Measurements from ENCODE around the gene RDH8.

RDH8 gene

DNA sequence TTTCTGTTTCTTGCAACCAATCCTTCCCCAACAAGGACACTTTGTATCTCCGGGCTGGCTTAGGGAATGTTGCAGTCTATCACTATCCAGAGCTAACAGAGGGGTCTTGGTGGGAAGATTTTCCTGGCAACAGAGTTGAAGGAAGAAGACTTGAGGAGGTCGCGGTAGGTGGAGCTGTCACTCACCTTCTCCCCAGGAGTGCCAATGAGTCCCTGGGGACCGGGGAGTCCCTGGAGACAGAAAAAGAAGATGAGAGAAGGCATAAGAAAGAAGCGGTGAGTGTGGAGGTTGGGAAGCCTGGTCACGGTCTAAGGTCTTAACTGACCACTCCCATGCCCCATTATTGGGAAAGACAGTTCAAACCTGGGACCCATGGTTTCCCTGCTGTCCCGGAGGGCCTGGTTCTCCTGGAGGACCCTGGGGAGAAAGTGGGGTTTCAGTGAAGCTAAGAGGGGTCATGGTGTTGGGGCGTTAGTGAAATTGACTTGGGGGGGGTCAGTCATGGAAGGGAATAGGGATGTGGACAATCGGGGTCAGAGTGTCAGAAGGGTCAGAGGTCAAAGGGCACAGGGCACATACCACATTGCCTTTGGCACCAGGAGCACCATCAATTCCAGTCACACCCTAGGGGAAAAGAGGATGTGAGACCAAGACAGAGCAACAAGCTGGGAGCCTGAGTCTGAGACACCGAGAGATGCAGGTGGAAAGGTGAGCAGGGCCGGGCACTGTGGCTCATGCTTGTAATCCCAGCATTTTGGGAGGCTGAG is 21.7 kb upstream of the RDH8 start:
- DNase-seq (no peak), ATAC-seq (replicated peaks) (no peak)
- Mint-ChIP-seq H3K9me3 (no peaks in the 10 kb centered on the region), H3K4me1 (ENCODE audit: low read depth in 2 of 2) (no peaks in the 10 kb centered on the region), H3K4me3 (no peak overlapping the region), H3K27me3 (peaks cover 22 to 32% of the 10 kb centered on the region in 2 donors), H3K27ac (no peak overlapping the region), H3K36me3 (ENCODE audit: insufficient read depth) (peaks cover 35% of the 10 kb centered on the region)

DNA sequence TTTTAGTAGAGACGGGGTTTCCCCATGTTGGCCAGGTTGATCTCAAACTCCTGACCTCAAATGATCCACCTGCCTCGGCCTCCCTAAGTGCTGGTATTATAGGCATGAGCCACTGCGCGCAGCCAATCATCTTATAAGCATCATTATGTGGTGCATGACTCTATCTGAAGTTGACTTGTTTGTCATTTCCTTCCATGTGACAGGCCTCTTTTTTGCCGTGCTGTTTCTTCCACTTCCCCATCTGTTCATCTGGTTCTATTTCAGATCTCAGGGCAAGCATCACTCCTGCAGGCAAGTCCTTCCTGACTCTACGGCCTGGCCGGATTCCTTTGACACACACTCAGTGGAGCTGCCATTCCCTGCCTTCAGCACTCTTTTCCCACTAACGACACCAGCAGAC is 18.2 kb upstream of the RDH8 start:
- Mint-ChIP-seq H3K27ac (no peak overlapping the region), H3K4me3 (no peak overlapping the region), H3K36me3 (ENCODE audit: insufficient read depth) (peaks cover 30% of the 10 kb centered on the region), H3K4me1 (ENCODE audit: low read depth in 2 of 2) (peaks cover 0 to 3% of the 10 kb centered on the region in 2 donors), H3K9me3 (no peaks in the 10 kb centered on the region), H3K27me3 (peaks cover 32 to 37% of the 10 kb centered on the region in 2 donors)
- DNase-seq (no peak), ATAC-seq (replicated peaks) (no peak)

DNA sequence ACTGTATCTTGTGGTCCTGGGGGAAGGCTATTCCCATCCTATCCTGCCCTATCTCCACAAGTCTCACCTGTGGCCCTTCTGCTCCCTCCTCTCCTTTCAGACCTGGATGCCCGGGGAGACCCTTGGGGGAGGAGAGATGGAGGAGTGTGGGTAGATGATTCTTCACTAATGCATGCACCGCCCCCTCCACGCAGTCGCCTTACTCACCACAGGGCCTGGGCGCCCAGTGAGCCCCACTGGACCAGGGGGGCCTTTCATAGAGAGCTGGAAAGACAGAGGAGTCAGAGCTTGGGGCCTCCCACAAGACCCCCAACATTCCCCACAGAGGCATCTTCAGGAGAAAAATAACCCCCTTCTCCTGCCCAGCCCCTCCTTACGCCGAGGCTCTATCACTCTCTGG is 17.3 kb upstream of the RDH8 start:
- H3K27ac Mint-ChIP-seq = no peak overlapping the region
- no peak for ATAC-seq (replicated peaks)
- H3K27me3 Mint-ChIP-seq = peaks cover 34 to 39% of the 10 kb centered on the region in 2 donors

DNA sequence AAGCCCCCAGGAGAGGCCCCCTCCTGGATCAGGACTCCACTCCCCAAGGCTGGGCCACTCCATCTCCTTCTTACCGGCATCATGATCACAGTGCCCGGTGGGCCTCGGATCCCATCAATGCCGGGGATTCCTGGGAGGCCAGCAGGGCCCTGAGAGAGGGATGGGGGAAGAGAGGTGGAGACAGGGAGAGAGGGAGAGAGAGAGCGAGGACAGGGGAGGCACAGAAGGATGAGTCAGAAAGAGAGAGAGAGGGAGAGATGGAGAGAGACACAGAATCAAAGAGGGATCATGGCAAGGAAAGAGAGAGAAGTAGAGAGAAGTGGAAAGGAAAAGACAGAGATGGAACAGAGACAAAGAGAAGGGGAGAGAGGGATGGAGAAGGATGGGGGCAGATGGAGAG is 16.7 kb upstream of the RDH8 start:
- peaks cover 3 to 8% of the 10 kb centered on the region in 2 donors for H3K4me1 Mint-ChIP-seq (ENCODE audit: low read depth in 2 of 2)
- DNase-seq (no peak), ATAC-seq (replicated peaks) (no peak)
- H3K27me3 Mint-ChIP-seq = peaks cover 31 to 34% of the 10 kb centered on the region in 2 donors
- H3K36me3 Mint-ChIP-seq (ENCODE audit: insufficient read depth) = peaks cover 34% of the 10 kb centered on the region
- H3K9me3 Mint-ChIP-seq = no peaks in the 10 kb centered on the region
- H3K4me3 Mint-ChIP-seq = no peak overlapping the region
- H3K27ac Mint-ChIP-seq = no peak overlapping the region

More for the DNA sequence above, 17.3 kb upstream of the RDH8 start:
- peaks cover 1 to 8% of the 10 kb centered on the region in 2 donors for H3K4me1 Mint-ChIP-seq (ENCODE audit: low read depth in 2 of 2)
- no peak for DNase-seq
- peaks cover 36% of the 10 kb centered on the region for H3K36me3 Mint-ChIP-seq (ENCODE audit: insufficient read depth)
- no peak overlapping the region for H3K4me3 Mint-ChIP-seq
- no peaks in the 10 kb centered on the region for H3K9me3 Mint-ChIP-seq

DNA sequence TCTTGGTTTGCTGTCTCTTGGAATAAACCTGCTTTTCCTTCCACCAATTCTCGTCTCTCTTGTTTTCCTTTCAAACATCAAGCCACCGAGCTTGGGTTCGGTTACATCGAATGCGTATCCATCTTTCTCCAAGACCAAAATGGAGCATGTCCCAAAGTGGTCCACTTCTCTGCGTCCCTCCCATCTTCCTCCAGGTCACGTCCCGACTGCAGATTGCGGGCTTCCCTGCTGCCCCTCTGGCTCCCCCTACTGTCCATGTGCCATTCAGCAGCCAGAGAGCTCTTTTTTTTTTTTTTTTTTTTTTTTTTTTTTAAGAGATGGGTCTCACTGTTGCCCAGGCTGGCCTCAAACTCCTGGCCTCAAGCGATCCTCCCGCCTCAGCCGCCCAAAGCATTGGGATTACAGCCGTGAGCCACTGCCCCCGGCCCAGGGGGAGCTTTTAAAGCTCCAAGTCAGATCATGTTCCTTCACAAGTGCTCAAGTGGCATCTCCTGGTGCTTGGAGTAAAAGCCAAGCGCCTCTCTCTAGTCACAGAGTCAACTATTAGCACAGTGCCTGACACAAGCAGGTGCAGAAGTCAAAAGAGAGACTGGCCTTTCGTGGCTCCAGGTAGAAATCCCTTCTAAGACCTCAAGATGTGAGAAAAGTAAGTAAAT is 13.0 kb upstream of the RDH8 start:
- Mint-ChIP-seq H3K27me3 (peaks cover 44 to 56% of the 10 kb centered on the region in 2 donors), H3K9me3 (no peaks in the 10 kb centered on the region), H3K4me1 (ENCODE audit: low read depth in 2 of 2) (peaks cover 8 to 16% of the 10 kb centered on the region in 2 donors), H3K4me3 (no peak overlapping the region), H3K36me3 (ENCODE audit: insufficient read depth) (peaks cover 20% of the 10 kb centered on the region), H3K27ac (no peak overlapping the region)
- DNase-seq = peak; percentile 48 to 57 (median 55)
- peak; percentile 45 for ATAC-seq (replicated peaks)

DNA sequence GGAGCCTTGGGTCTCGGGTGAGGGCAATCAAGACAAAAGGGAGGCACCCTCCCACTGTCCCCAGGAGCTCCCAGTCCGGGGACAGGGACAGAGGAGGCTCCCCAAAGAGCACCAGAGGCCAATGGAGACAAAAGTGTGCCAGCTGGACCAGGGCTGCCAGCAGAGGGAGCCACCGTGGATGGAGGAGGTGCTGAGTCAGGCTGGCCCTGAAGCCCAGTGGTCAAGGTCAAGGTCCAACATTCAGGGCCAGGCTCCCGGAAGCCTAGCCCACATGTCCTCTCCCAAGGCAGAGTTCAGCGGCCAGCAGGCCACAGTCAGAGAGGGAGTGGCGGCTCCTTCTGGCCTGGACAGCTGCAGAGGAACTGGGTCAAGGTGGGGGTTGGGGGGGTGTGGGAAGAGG is 11.4 kb upstream of the RDH8 start:
- peaks cover 60 to 72% of the 10 kb centered on the region in 2 donors for H3K27me3 Mint-ChIP-seq
- DNase-seq (no peak), ATAC-seq (replicated peaks) (no peak)
- H3K9me3 Mint-ChIP-seq = no peaks in the 10 kb centered on the region
- peaks cover 17% of the 10 kb centered on the region for H3K36me3 Mint-ChIP-seq (ENCODE audit: insufficient read depth)
- no peak overlapping the region for H3K4me3 Mint-ChIP-seq
- H3K27ac Mint-ChIP-seq = no peak overlapping the region
- peaks cover 23 to 25% of the 10 kb centered on the region in 2 donors for H3K4me1 Mint-ChIP-seq (ENCODE audit: low read depth in 2 of 2)

DNA sequence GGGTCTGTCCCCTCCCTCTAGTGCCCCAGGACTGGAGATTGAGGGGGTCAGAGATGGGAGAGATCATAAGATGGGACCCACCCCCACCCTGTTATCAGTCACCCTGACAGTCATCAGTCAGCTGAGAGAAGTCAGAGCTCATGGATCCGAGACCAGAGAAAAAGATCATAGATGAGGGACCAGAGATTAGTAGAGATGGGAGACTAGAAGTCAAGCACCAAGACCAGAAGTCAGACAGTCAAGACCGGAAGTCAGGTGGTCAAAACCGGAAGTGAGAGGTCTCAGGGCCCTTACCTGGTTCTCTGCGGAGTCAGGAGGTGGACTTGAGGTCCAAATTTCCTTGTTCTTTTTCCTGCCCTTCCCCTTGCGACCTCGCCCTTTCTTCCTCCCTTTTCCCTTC is 10.0 kb upstream of the RDH8 start:
- ATAC-seq (replicated peaks) (no peak), DNase-seq (no peak)
- Mint-ChIP-seq H3K36me3 (ENCODE audit: insufficient read depth) (peaks cover 18% of the 10 kb centered on the region), H3K27ac (no peak overlapping the region), H3K9me3 (no peaks in the 10 kb centered on the region), H3K4me3 (peak overlapping the region in 1 of 2 donors; percentile 74), H3K27me3 (peaks cover 74 to 79% of the 10 kb centered on the region in 2 donors), H3K4me1 (ENCODE audit: low read depth in 2 of 2) (peaks cover 34% of the 10 kb centered on the region in 2 donors)

DNA sequence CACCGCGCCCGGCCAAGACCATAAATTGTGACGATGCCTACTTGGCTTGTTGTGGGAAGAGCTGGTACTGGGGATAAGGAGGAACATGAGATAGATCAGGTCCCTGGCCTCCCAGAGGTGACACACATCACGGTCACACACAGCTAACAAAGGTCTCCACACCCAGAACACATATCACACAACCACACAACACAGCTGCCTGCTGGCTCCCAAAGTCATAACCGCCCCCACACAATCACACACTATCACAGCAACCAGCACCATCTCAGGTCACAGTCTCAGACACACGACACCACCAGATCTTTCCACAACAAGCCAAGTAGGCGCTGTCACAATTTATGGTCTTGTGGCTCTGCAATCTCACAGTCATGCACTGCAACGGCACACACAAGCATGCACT is 8.7 kb upstream of the RDH8 start:
- Mint-ChIP-seq H3K27ac (no peak overlapping the region), H3K4me3 (peak overlapping the region in 1 of 2 donors; percentile 74), H3K4me1 (ENCODE audit: low read depth in 2 of 2) (peaks cover 40 to 41% of the 10 kb centered on the region in 2 donors), H3K9me3 (peaks cover 0 to 2% of the 10 kb centered on the region in 2 donors), H3K27me3 (peaks cover 78 to 88% of the 10 kb centered on the region in 2 donors), H3K36me3 (ENCODE audit: insufficient read depth) (peaks cover 19% of the 10 kb centered on the region)
- ATAC-seq (replicated peaks) = no peak
- no peak for DNase-seq

DNA sequence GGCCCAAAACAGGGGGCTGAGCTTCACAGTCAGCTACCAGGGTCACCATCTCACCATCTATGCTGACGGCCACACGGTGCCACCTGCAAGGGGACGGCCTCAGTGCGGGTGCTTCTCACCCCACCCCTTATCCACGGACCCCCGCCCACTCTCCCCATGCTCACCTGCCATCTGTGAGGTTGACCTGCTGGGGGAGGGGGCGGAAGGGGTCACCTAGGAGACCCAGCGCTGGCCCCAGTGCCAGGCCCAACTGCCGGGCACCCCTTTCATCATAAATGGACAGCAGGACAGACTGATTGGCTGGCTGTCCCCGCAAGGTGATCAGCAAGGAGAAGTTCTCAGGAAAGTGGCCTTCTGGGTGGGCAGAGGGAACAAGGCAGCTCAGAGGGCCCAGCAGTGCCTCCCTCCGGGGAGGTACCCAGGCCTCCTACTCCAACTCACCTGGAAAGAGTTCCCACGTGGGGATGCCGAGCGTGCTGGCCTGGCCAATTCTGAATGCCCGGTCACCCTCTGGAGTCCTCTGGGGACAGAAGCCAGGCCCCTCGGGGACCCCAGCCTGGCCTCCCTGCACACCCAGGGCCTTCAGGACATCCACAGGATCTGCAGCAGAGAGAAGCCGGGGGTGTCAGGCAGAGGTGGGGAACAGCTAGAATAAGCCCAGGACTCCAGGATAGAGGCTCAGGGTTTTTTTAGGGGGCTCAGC is 7.5 kb upstream of the RDH8 start:
- H3K27ac Mint-ChIP-seq = peak overlapping the region in 1 of 2 donors; percentile 39
- H3K36me3 Mint-ChIP-seq (ENCODE audit: insufficient read depth) = peaks cover 9% of the 10 kb centered on the region
- ATAC-seq (replicated peaks) (no peak), DNase-seq (no peak)
- peaks cover 73 to 88% of the 10 kb centered on the region in 2 donors for H3K27me3 Mint-ChIP-seq
- peaks cover 0 to 2% of the 10 kb centered on the region in 2 donors for H3K9me3 Mint-ChIP-seq
- H3K4me1 Mint-ChIP-seq (ENCODE audit: low read depth in 2 of 2) = peaks cover 38 to 41% of the 10 kb centered on the region in 2 donors
- H3K4me3 Mint-ChIP-seq = peak overlapping the region; percentile 63 to 74

DNA sequence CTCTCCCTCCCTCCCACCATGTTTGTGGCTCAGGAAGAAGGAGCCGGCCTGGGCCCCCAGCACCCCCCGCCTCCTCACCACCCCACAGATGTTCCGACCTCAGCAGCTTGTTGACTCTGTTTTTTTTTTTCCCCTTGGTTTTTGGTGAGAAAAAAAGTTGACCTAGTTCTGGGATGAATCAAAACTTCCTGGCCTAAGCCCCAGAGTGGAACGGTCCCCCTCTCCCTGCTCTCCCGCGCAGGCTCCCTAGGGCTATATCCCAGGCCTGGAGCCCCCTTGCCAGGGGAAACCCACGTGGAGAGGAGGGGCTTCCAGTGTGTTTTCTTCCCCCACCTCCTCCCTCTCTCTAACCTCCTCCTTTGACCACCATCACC is 7.0 kb upstream of the RDH8 start:
- Mint-ChIP-seq H3K27me3 (peaks cover 78 to 93% of the 10 kb centered on the region in 2 donors), H3K4me1 (ENCODE audit: low read depth in 2 of 2) (peaks cover 38 to 41% of the 10 kb centered on the region in 2 donors), H3K36me3 (ENCODE audit: insufficient read depth) (peaks cover 9% of the 10 kb centered on the region), H3K9me3 (peaks cover 0 to 2% of the 10 kb centered on the region in 2 donors), H3K27ac (peak overlapping the region in 1 of 2 donors; percentile 39), H3K4me3 (peak overlapping the region; percentile 63 to 74)
- ATAC-seq (replicated peaks) = peak; percentile 43
- DNase-seq = peak in 2 of 3 experiments; percentile 7 to 12

DNA sequence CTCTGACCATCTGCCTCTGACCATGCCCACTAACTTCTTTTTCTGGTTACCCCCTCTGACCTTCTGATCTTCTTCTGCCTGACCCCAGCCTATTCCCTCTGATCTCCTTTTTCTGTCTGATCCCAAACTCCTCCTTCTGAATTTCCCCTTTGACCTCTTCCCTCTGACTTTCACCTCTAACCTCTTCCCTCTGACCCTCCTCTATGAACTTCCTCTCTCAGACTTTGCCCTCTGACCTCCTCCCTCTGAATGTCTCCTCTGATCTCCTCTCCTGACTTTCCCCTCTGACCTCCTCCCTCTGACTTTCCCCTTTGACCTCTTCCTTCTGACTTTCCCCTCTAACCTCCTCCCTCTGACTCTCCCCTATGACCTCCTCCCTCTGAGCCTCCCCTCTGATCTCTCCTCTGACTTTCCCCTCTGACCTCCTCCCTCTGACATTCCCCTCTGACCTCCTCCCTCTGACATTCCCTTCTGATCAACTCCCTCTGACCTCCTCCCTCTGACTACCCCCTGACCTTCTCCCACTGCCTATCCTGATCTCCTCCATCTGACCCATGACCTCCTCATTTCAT is 6.4 kb upstream of the RDH8 start:
- peak overlapping the region in 1 of 2 donors; percentile 39 for H3K27ac Mint-ChIP-seq
- H3K9me3 Mint-ChIP-seq = peaks cover 0 to 2% of the 10 kb centered on the region in 2 donors
- peaks cover 76 to 95% of the 10 kb centered on the region in 2 donors for H3K27me3 Mint-ChIP-seq
- peaks cover 9% of the 10 kb centered on the region for H3K36me3 Mint-ChIP-seq (ENCODE audit: insufficient read depth)
- H3K4me3 Mint-ChIP-seq = peak overlapping the region; percentile 63 to 74
- DNase-seq = no peak
- ATAC-seq (replicated peaks) = no peak
- peaks cover 37 to 38% of the 10 kb centered on the region in 2 donors for H3K4me1 Mint-ChIP-seq (ENCODE audit: low read depth in 2 of 2)

DNA sequence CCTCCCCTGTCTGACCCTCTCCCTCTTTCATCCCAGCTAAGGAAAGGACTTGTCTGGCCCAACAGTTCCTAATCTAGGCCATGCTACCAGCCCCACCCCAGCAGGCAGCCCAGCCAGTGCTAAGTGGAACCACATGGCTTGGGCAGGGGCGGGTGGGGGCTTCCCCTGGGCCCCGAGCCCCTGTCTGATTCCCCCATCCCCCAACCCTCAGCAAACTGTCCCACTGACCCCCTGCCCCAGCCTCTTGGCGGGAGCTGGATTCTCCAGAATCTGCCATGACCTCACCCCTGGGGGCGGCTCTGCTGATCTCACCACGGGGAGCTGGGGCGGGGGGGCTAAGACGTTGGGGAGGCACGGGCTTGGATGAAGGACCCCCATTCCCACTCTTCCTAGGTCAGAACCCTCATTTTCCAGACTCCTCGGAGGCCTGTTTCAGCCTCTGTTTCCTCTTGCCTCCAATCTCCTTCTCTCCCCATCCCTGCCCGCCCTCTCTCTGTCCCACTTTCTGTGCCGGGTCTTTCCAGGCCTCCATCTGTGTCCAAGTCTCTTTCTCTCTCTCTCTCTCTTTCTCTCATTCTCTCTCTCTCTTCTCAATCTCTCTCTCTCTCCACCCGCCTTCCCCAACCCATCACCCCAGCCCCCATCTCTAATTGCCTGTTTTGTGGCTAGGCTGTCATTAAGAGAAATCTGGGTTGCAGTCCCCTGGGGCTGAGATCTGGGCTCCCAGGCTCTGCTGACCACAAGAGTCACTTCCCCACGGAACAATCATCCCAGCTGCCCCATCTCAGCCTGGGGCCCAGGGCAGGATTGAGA is 5.7 kb upstream of the RDH8 start:
- no peak for ATAC-seq (replicated peaks)
- peaks cover 0 to 2% of the 10 kb centered on the region in 2 donors for H3K9me3 Mint-ChIP-seq
- H3K27ac Mint-ChIP-seq = peak overlapping the region in 1 of 2 donors; percentile 39
- peak overlapping the region; percentile 63 to 74 for H3K4me3 Mint-ChIP-seq
- H3K36me3 Mint-ChIP-seq (ENCODE audit: insufficient read depth) = peaks cover 9% of the 10 kb centered on the region
- DNase-seq = no peak
- peaks cover 74 to 95% of the 10 kb centered on the region in 2 donors for H3K27me3 Mint-ChIP-seq
- H3K4me1 Mint-ChIP-seq (ENCODE audit: low read depth in 2 of 2) = peaks cover 36 to 38% of the 10 kb centered on the region in 2 donors

Data from effector memory CD8-positive, alpha-beta T cell (primary cell).